HG02588 (cell line): ENCODE results near the gene ABCC5.
"Not testable (repeated sequence)": the region's sequence is repeated elsewhere in the genome, so short reads cannot be mapped to it uniquely, and the experiment has no call there.

Source experiments
- ATAC-seq: cut with Tn5 transposase; IDR thresholded peaks from one replicate; pipeline ENCODE4 v1.9.1; 2021; ENCODE audit warnings: mild to moderate bottlenecking, moderate library complexity; ENCODE audit not compliant: unreplicated experiment

The ABCC5 gene

GRCh38 chr3:183897606-183898005 is 120.1 kb downstream of the ABCC5 start:
- no peak for ATAC-seq

DNA sequence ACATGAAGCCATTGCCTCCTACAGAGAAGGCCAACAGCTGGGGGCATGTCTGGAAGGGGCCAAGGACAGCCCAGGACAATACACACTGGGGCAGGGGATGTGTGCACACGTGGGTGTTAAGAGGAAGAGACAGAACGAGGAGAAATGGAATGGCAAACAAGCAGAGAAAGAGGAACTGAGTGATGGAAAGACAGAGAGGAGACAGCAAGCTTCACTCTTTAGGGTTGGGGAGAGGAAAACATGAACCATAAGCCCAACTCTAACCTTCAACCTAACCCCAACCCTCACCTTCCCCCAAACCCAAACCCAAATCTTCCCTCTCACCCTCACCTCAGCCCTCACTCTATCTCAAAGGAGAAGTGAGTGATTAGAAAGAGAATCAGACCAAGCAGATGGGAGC is 121.1 kb downstream of the ABCC5 start:
- no peak for ATAC-seq

- ATAC-seq = no peak
Measured at GRCh38 chr3:183896184-183896583, 121.5 kb downstream of the ABCC5 start.

- no peak for ATAC-seq
Measured at GRCh38 chr3:183895774-183896173, 121.9 kb downstream of the ABCC5 start.

DNA sequence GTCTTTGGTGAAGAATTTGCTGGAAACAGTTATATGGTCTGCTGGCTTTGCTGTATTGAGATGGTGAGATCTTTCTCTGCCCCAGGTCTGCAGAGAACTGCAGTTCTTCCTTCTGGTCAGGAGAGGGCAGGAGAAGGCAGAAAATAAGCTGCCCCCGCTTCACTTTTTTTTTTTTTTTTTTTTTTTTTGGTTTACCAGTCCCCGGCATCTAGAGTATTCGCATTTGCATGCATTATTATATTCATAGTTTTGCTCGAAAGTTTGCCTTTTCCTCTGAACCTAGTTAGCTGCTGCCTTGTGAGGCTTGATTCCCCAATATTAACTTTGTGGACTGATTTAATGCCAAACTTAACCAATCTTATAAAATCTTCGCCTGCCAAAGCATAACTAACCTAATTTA is 122.4 kb downstream of the ABCC5 start:
- no peak for ATAC-seq

- no peak for ATAC-seq
Measured at GRCh38 chr3:183892610-183893214, 125.0 kb downstream of the ABCC5 start.

DNA sequence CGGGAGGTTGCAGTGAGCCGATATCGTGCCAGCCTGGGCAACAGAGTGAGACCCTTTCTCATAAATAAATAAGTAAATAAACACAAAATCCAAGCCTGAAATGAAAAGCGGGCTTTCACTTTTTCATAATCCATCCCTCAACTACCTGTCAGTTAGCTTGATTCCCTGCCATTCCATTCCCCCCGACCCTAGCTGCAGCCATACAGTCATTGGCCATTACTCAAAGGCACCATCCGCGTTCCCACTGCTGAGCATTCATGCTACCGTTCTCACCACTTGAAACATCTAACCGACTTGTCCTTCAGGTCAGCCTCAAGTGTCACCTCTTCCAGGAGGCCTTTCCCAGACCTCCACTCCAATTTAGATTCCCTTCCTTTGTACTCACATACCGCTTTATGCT is 131.9 kb downstream of the ABCC5 start:
- no peak for ATAC-seq

DNA sequence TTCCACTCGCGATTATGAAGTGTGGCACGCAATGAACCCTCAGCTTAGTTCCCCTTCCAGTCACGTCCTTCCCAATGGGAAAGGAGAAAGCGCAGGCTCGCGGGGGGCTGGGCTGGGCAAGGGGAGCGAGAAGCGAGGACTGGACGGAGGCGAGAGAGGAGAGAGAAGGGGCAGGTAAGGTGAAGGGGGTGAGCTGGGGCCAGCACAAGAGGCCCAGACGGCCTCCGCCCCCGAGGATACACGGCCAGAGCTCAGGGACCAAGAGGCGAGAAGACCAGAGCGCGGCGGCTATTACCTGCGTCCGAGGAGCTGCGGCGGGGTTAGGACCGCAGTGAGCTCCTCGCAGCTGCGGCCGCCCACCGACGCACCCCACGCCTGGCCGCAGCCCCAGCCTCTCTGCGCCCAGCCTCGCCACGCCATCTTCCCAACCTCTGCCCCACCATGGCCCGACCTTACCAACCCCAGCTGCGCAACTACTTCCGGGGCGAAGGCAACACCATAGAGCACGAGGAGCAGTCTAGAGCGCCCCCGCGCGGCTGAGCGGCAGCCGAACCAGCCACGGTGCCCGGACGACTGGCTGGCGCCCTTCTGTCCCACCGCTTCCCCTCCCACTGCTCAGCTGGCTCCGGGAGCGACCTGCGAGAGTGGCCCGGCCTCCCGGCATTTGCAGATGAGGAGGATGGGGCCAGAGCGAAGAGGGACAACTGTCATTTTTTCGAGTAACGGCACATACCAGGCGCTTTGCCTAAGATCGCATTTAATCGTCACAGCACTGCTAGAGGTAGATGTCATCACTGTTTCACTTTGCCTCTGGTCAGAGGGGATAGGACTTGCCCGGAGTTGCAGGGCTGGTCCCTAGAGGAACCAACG is 133.0 kb downstream of the ABCC5 start, which contains the start of gene PARL:
Gene PARL, minus strand, starts transcription at position 454 of the 870 bp plus-strand sequence. Its CDS starts 34 bp downstream, at position 420.
- peak; percentile 99 for ATAC-seq

DNA sequence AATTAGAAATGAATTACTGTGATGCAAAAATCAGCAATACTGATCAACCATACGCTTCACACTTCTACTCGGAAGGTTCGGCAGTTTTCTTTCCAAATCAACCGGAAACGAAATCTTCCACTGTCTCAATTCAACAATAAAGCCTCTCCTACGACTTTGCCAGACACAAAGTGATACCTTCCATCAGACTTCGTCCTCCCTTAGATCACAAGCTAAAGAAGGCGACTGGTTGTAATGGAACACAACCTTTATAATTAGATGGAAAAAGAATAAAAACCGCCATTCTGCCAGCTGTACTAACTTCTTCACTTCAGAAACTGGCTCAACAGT is 133.6 kb downstream of the ABCC5 start:
- ATAC-seq = no peak

- no peak for ATAC-seq
Measured at GRCh38 chr3:183883291-183884096, 134.2 kb downstream of the ABCC5 start.

DNA sequence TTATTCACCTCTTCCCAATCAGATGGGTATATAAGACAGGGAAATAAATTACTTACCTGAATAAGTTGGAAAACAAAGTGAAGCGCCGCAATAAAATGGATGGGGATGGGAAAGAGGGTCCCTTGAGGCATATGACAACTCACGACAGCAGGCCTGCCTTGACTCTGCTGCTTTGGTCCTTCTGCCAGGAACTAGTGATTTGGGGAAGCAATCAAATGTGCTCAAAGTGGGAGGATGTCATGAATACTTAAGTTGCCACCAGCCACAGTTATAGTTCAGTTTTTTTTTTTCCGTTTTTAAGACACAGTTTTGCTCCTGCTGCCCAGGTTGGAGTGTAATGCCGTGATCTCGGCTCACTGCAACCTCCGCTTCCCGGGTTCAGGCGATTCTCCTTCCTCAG is 137.6 kb downstream of the ABCC5 start:
- no peak for ATAC-seq

- no peak for ATAC-seq
Measured at GRCh38 chr3:183879243-183879642, 138.4 kb downstream of the ABCC5 start.

GRCh38 chr3:183878071-183878470 is 139.6 kb downstream of the ABCC5 start:
- no peak for ATAC-seq

GRCh38 chr3:183877227-183877626 is 140.5 kb downstream of the ABCC5 start:
- ATAC-seq = not testable (repeated sequence)

- no peak for ATAC-seq
Measured at GRCh38 chr3:183875411-183875810, 142.3 kb downstream of the ABCC5 start.

DNA sequence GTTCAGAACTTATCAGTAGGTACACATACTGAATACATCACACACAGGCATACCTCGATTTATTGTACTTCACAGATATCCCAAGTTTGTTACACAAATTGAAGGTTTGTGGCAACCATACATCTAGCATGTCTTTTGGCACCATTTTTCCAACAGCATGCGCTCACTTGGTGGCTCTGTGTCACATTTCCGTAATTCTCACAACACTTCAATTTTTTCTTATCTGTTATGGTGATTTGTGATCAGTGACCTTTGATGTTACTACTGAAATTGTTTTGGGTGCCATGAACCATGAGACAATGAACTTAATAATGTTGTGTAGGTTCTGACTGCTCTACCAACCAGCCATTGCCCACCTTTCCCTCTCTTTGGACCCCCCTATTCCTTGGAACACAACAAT is 143.8 kb downstream of the ABCC5 start:
- ATAC-seq = no peak

DNA sequence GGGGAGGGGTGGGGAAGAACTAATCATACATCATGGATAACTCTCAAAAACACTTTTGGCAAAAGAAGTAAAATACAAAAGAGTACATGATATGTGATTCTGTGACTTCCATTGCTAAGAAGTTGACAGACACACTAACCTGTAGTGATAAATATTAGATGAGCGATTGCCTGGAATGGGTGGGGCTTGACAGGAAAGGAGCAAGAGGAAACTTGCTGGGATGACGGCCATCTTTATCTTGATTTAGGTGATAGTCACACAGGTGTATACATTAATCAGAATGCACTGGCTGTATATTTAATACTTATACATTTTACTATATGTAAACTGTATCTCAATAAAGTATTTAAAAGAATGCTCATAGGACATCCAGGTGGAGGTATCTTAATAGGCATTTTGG is 146.1 kb downstream of the ABCC5 start:
- no peak for ATAC-seq

- ATAC-seq = no peak
Measured at GRCh38 chr3:183870563-183870962, 147.1 kb downstream of the ABCC5 start.
